CD4-positive, alpha-beta T cell (primary cell): ENCODE results near the gene CKLF. TPM values are rescaled to one million over a fixed set of nuclear protein-coding genes. Genes with fewer than 3 reads are reported as not detected.
"Not testable (repeated sequence)": the region's sequence is repeated elsewhere in the genome, so short reads cannot be mapped to it uniquely, and the experiment has no call there.

ENCODE experiments used
- ATAC-seq: fragments of 200-7000 bp; cut with Tn5 transposase; one replicate; pipeline ENCODE4 v1.10.0; 2022; ENCODE audit warnings: mild to moderate bottlenecking; ENCODE audit not compliant: poor library complexity
- CTCF ChIA-PET: fragments of 350-600 bp; sonication (Branson Sonifier 250); formaldehyde crosslinking; loops from one replicate; lab custom pipeline; 2021; ENCODE audit warnings: antibody characterized with exemption, inconsistent platforms; lab: Charles Lee
- POLR2A ChIA-PET: fragments of 350-600 bp; sonication (Branson Sonifier 250); formaldehyde crosslinking; loops from one replicate; lab custom pipeline; 2021; ENCODE audit warnings: antibody characterized with exemption, inconsistent platforms; lab: Charles Lee
- DNase-seq, 14 experiments: peaks; one replicate each; pipeline ENCODE4 v3.0.0-alpha.2; 2013 to 2020; ENCODE audit warnings: mixed read lengths in 2 of 14
- H3K27ac ChIP-seq, 2 donors: one replicate each; pipeline versions ENCODE4 v1.5.1 to v1.7.0; 2013; ENCODE audit warnings: low read length in 2 of 2, low read depth in 1 of 2, mild to moderate bottlenecking in 1 of 2
- H3K27me3 ChIP-seq, 2 experiments: 1 replicate in 1 of 2; 2 replicates in 1 of 2; pipeline versions ENCODE4 v1.6.1 to v1.7.0; 2013; ENCODE audit warnings: low read length in 2 of 2, control low read depth in 1 of 2, mild to moderate bottlenecking in 1 of 2, moderate library complexity in 1 of 2; ENCODE audit not compliant: insufficient read depth in 2 of 2, control insufficient read depth in 1 of 2
- H3K36me3 ChIP-seq: one replicate; pipeline ENCODE4 v1.6.1; 2013; ENCODE audit warnings: low read length, control low read depth; ENCODE audit not compliant: insufficient read depth
- H3K4me1 ChIP-seq: one replicate; pipeline ENCODE4 v1.6.1; 2013; ENCODE audit warnings: low read length, control low read depth; ENCODE audit not compliant: insufficient read depth
- H3K4me3 ChIP-seq: one replicate; pipeline ENCODE4 v1.5.1; 2013; ENCODE audit warnings: mild to moderate bottlenecking, low read length, moderate library complexity
- H3K9me3 ChIP-seq, 2 experiments: 1 replicate in 1 of 2; 2 replicates in 1 of 2; pipeline versions ENCODE4 v1.6.1 to v1.7.0; 2013; ENCODE audit warnings: low read length in 2 of 2, mild to moderate bottlenecking in 2 of 2, control low read depth in 1 of 2, moderate library complexity in 1 of 2; ENCODE audit not compliant: control insufficient read depth in 1 of 2, insufficient read depth in 1 of 2
- H3K27ac Mint-ChIP-seq: one replicate; pipeline ENCODE4 v1.8.0; 2020; ENCODE audit warnings: mixed read lengths
- H3K27me3 Mint-ChIP-seq: one replicate; pipeline ENCODE4 v1.8.0; 2021; ENCODE audit warnings: mixed read lengths
- H3K36me3 Mint-ChIP-seq: one replicate; pipeline ENCODE4 v1.8.0; 2021; ENCODE audit warnings: low read depth, mixed read lengths
- H3K4me1 Mint-ChIP-seq: one replicate; pipeline ENCODE4 v1.8.0; 2021; ENCODE audit warnings: low read depth, mixed read lengths
- H3K4me3 Mint-ChIP-seq: one replicate; pipeline ENCODE4 v1.8.0; 2020; ENCODE audit warnings: mild to moderate bottlenecking, mixed read lengths
- H3K9me3 Mint-ChIP-seq: one replicate; pipeline ENCODE4 v1.8.0; 2020; ENCODE audit warnings: mixed read lengths
- intact Hi-C, 2 experiments: fragments of 100-400 bp; cut with DNase I in 1 of 2; cut with micrococcal nuclease in 1 of 2; formaldehyde crosslinking; loops; one replicate each; pipeline versions ENCODE4 v1.15.1 to v1.9.0; 2023 to 2025; cut with DNase I, micrococcal nuclease
- total RNA-seq, 174 experiments: library from RNA in 2 of 174; stranded (reverse) in 2 of 174; gene quantifications; one replicate each; pipeline ENCODE4 v1.2.3 and lab custom pipeline; 2021 to 2026
- TF ChIP-seq, protein P1 (sequence below): fragments of 200-600 bp; IDR thresholded peaks from one replicate; pipeline ENCODE4 v1.8.0; 2022; ENCODE audit warnings: antibody characterized with exemption, mild to moderate bottlenecking

CKLF gene
- total RNA-seq, 2 experiments from 2014 or later, result 10.6 to 14.1 TPM

DNA sequence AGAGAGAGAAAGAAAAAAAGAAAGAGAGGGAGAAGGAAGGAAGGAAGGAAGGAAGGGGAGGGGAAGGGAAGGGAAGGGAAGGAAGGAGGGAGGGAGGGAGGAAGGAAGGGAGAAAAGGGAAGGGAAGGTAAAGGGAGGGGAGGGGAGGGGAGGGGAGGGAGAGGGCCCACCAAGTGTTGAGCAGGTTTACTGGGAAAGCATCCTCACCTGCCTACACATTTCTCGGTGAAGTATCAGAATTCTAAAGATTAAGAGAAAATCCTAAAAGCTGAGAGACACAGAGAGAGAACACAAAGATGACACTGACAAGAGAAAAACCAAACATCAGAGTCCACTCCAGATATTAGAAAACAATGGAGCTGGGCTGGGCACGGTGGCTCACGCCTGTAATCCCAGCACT, 39.9 kb downstream of the CKLF start:
- POLR2A ChIA-PET, result no interaction called here
- Mint-ChIP-seq H3K27ac (no peak overlapping the region), H3K27me3 (no peaks in the 10 kb centered on the region), H3K4me3 (no peak overlapping the region), H3K9me3 (no peaks in the 10 kb centered on the region), H3K4me1 (peaks cover 38% of the 10 kb centered on the region), H3K36me3 (no peaks in the 10 kb centered on the region)
- intact Hi-C loops, result no loop called here
- no peak for DNase-seq
- ATAC-seq, result no peak
- no peaks in the 10 kb centered on the region for H3K27me3 ChIP-seq
- CTCF ChIA-PET, result no interaction called here
- no peaks in the 10 kb centered on the region for H3K9me3 ChIP-seq
- no peak overlapping the region for H3K4me3 ChIP-seq
- no peaks in the 10 kb centered on the region for H3K36me3 ChIP-seq
- no peak overlapping the region for H3K27ac ChIP-seq
- TF ChIP-seq, protein P1, sequence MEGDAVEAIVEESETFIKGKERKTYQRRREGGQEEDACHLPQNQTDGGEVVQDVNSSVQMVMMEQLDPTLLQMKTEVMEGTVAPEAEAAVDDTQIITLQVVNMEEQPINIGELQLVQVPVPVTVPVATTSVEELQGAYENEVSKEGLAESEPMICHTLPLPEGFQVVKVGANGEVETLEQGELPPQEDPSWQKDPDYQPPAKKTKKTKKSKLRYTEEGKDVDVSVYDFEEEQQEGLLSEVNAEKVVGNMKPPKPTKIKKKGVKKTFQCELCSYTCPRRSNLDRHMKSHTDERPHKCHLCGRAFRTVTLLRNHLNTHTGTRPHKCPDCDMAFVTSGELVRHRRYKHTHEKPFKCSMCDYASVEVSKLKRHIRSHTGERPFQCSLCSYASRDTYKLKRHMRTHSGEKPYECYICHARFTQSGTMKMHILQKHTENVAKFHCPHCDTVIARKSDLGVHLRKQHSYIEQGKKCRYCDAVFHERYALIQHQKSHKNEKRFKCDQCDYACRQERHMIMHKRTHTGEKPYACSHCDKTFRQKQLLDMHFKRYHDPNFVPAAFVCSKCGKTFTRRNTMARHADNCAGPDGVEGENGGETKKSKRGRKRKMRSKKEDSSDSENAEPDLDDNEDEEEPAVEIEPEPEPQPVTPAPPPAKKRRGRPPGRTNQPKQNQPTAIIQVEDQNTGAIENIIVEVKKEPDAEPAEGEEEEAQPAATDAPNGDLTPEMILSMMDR, result no peak
- peaks cover 30% of the 10 kb centered on the region for H3K4me1 ChIP-seq

DNA sequence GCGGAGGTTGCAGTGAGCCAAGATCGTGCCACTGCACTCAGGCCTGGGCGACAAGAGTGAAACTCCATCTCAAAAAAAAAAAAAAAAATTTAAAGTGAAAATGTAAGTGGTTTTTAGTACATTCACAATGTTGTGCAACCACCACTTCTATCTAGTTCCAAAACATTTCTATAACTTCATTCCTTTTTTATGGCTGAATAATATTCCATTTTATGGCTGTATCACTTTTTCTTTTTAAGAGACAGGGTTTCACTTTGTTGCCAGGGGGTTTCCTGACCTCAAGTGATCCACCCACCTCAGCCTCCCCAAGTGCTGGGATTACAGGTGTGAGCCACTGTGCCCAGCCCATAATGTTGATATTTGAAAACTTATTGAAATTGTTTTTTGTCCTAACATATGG, 40.4 kb downstream of the CKLF start:
- Mint-ChIP-seq H3K36me3 (no peaks in the 10 kb centered on the region), H3K9me3 (no peaks in the 10 kb centered on the region), H3K4me3 (no peak overlapping the region), H3K27me3 (no peaks in the 10 kb centered on the region), H3K4me1 (peaks cover 37% of the 10 kb centered on the region), H3K27ac (no peak overlapping the region)
- Histone ChIP-seq H3K27me3 (no peaks in the 10 kb centered on the region), H3K4me1 (peaks cover 29% of the 10 kb centered on the region), H3K9me3 (no peaks in the 10 kb centered on the region), H3K36me3 (no peaks in the 10 kb centered on the region), H3K27ac (no peak overlapping the region), H3K4me3 (no peak overlapping the region)
- no peak for DNase-seq
- ChIA-PET CTCF (no interaction called here), POLR2A (no interaction called here)
- TF ChIP-seq, protein P1, result no peak
- ATAC-seq, result no peak
- intact Hi-C loops, result no loop called here

DNA sequence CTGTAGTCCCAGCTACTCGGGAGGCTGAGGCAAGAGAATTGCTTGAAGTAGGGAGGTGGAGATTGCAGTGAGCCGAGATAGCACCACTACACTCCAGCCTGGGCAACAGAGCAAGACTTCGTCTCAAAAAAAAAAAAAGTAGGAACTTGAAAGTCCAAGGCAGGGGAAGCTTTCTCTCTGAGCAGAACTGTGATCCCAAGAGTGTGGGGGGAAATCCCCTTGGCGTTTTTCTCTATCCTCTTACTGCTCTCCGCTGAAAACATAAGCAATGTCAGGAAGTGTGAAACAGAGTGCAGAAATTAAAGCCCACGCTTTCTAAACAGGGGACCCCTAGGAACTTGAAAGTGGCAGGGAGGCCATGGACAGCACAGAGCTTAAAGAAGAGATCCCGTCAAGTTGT, 42.4 kb downstream of the CKLF start:
- ATAC-seq, result no peak
- POLR2A ChIA-PET, result no interaction called here
- Histone ChIP-seq H3K36me3 (no peaks in the 10 kb centered on the region), H3K4me3 (no peak overlapping the region), H3K4me1 (peaks cover 24% of the 10 kb centered on the region), H3K27ac (no peak overlapping the region), H3K9me3 (no peaks in the 10 kb centered on the region), H3K27me3 (no peaks in the 10 kb centered on the region)
- H3K9me3 Mint-ChIP-seq, result no peaks in the 10 kb centered on the region
- H3K4me1 Mint-ChIP-seq, result peaks cover 34% of the 10 kb centered on the region
- no peaks in the 10 kb centered on the region for H3K27me3 Mint-ChIP-seq
- H3K36me3 Mint-ChIP-seq, result no peaks in the 10 kb centered on the region
- H3K27ac Mint-ChIP-seq, result no peak overlapping the region
- intact Hi-C loops, result no loop called here
- TF ChIP-seq, protein P1, result no peak
- no peak for DNase-seq
- CTCF ChIA-PET, result no interaction called here
- no peak overlapping the region for H3K4me3 Mint-ChIP-seq

DNA sequence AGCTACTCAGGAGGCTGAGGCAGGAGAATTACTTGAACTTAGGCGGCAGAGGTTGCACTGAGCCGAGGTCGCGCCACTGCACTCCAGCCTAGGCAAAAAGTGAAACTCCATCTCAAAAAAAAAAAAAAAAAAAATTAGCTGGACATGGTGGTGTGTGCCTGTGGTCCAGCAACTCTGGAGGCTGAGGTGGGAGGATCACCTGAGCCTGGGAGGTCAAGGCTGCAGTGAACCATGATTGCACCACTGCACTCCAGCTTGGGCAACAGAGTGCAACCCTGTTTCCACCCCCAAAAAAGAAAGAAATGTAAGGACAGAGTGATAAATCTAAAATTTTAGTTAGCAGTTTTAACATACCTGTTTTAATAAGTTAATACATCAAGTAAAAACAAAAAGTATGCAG, 44.2 kb downstream of the CKLF start:
- H3K4me3 ChIP-seq, H3K36me3 Mint-ChIP-seq, H3K27me3 ChIP-seq, POLR2A ChIA-PET, H3K9me3 ChIP-seq, DNase-seq, H3K27ac Mint-ChIP-seq, H3K4me3 Mint-ChIP-seq, intact Hi-C loops, H3K27ac ChIP-seq, H3K27me3 Mint-ChIP-seq, ATAC-seq, H3K36me3 ChIP-seq, H3K9me3 Mint-ChIP-seq: not testable (repeated sequence)
- H3K4me1 ChIP-seq, result peaks cover 13% of the 10 kb centered on the region
- CTCF ChIA-PET, result interaction anchor here (0.7 kb wide), 1 partner anchor 65 kb away, joined by 3 read pairs; no protein-coding TSS in a partner anchor
- peaks cover 35% of the 10 kb centered on the region for H3K4me1 Mint-ChIP-seq
